Lower leg skin (tissue), 3 donors: ENCODE data around the gene CAMK2B.

Experiments
- CTCF ChIP-seq, 3 donors: fragments of 450-650 bp; IDR thresholded peaks; one replicate each; pipeline ENCODE4 v1.5.1; 2016; ENCODE audit warnings: antibody characterized with exemption in 3 of 3, mild to moderate bottlenecking in 3 of 3, moderate library complexity in 2 of 3
- POLR2A ChIP-seq, 2 donors: fragments of 450-650 bp; IDR thresholded peaks; one replicate each; pipeline ENCODE4 v1.6.1; 2016 to 2017; ENCODE audit warnings: antibody characterized with exemption in 2 of 2, mild to moderate bottlenecking in 1 of 2, moderate library complexity in 1 of 2

DNA sequence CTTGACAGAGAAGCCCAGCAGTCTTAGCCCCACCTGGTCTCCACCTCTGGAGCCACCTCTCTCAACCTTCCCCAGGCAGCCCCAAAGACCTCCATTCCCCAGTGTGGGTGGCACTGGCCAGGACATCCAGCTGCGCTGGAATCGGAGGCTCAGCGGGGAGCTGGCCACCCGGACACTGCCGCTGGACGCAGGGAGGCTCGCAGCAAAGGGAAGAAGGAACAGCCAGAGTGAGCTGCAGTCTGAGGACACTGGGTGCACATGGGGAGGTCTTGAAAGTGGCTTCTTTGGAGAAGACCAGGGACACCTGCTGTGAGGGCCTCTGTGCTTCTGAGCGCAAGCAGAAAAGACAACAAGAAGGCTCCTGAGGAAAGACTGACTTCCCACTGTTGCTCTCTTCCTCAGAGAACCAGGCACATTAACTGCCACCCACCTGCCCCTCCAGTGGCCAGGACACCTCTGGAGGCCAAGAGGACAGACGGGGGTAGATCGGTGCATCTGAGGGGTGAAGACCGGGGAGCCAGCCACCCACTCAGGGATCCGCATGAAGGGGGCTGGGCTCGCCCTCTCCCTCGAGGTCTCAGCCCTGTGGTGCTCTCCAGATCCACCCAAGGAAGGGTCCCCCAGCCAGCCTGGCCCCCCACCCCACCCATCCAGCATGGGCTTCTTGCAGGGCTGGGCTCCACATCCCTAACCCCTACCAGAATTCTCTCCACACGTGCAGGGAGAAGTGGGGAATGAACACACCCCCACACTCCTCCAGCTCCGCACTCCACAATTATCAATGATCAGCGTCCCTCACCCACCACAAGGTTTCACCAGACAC is 1.8 kb downstream of the CAMK2B start:
- TF ChIP-seq POLR2A (IDR thresholded peaks at IDR 0.05): no peak
- TF ChIP-seq CTCF (IDR thresholded peaks at IDR 0.05): no peak
